Left forelimb (tissue), 1 donor: ENCODE results near the gene TFAP2A.

ENCODE experiments used
- DNase-seq: peaks from one replicate; pipeline ENCODE4 v3.0.0-alpha.2; 2018; ENCODE audit warnings: low spot score

TFAP2A gene

GRCh38 chr6:10414756-10415616, at the start of gene TFAP2A:
Gene TFAP2A (minus strand): TSS chr6:10415074. CDS start chr6:10414991, 83 bp downstream.
- DNase-seq = peak; percentile 68

- no peak for DNase-seq
Measured at GRCh38 chr6:10463491-10464481, 48.9 kb upstream of the TFAP2A start.

GRCh38 chr6:10463040-10463439, 48.2 kb upstream of the TFAP2A start:
- peak; percentile 20 for DNase-seq

GRCh38 chr6:10461850-10462249, 47.0 kb upstream of the TFAP2A start:
- no peak for DNase-seq

- DNase-seq = no peak
Measured at GRCh38 chr6:10460096-10460495, 45.2 kb upstream of the TFAP2A start.

GRCh38 chr6:10458287-10458686, 43.4 kb upstream of the TFAP2A start:
- DNase-seq = peak; percentile 23

- peak; percentile 17 for DNase-seq
Measured at GRCh38 chr6:10453596-10453995, 38.7 kb upstream of the TFAP2A start.

GRCh38 chr6:10451828-10452509, 37.1 kb upstream of the TFAP2A start:
- peak; percentile 18 for DNase-seq

GRCh38 chr6:10451394-10451793, 36.5 kb upstream of the TFAP2A start:
- peak; percentile 15 for DNase-seq

- peak; percentile 22 for DNase-seq
Measured at GRCh38 chr6:10449751-10450150, 34.9 kb upstream of the TFAP2A start.

GRCh38 chr6:10448096-10448495, 33.2 kb upstream of the TFAP2A start:
- DNase-seq = no peak

GRCh38 chr6:10446548-10446947, 31.7 kb upstream of the TFAP2A start:
- DNase-seq = peak; percentile 23

- DNase-seq = peak; percentile 20
Measured at GRCh38 chr6:10441655-10442009, 26.8 kb upstream of the TFAP2A start.

- DNase-seq = peak; percentile 23
Measured at GRCh38 chr6:10441004-10441654, 26.3 kb upstream of the TFAP2A start.

- DNase-seq = peak; percentile 6
Measured at GRCh38 chr6:10437891-10438290, 23.0 kb upstream of the TFAP2A start.

GRCh38 chr6:10434235-10434634, 19.4 kb upstream of the TFAP2A start:
- peak; percentile 37 for DNase-seq

- peak; percentile 9 for DNase-seq
Measured at GRCh38 chr6:10433322-10433721, 18.4 kb upstream of the TFAP2A start.

GRCh38 chr6:10431423-10432164, 16.7 kb upstream of the TFAP2A start:
- peak; percentile 9 for DNase-seq

- peak; percentile 40 for DNase-seq
Measured at GRCh38 chr6:10429638-10430427, 15.0 kb upstream of the TFAP2A start.

- no peak for DNase-seq
Measured at GRCh38 chr6:10426781-10427279, 12.0 kb upstream of the TFAP2A start.
